HG02970 (cell line): ENCODE data around the gene ZP2.
"Not testable (repeated sequence)": the region's sequence is repeated elsewhere in the genome, so short reads cannot be mapped to it uniquely, and the experiment has no call there.

Source experiments
- ATAC-seq: cut with Tn5 transposase; IDR thresholded peaks from one replicate; pipeline ENCODE4 v1.9.1; 2021; ENCODE audit warnings: mild to moderate bottlenecking, moderate library complexity, moderate number of reproducible peaks; ENCODE audit not compliant: unreplicated experiment, low FRiP score

ZP2 gene

DNA sequence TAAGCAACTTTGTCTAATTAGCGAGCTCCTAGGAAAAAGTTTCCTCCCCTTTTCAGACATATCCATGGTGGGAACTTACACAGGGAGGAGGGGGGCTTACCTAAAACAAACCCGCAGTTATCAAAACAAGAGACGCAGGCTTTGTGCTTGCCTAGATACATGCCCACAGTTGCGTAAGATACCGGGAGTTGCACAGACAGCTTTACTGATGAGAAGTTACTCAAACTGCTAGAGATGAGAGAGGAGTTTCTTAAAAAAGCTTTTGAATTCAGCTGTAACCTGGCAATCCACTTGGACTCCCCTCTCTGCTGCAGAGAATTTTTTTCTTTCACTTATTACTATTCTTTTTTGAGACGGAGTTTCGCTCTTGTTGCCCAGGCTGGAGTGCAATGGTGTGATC is 6.8 kb upstream of the ZP2 start:
- no peak for ATAC-seq

DNA sequence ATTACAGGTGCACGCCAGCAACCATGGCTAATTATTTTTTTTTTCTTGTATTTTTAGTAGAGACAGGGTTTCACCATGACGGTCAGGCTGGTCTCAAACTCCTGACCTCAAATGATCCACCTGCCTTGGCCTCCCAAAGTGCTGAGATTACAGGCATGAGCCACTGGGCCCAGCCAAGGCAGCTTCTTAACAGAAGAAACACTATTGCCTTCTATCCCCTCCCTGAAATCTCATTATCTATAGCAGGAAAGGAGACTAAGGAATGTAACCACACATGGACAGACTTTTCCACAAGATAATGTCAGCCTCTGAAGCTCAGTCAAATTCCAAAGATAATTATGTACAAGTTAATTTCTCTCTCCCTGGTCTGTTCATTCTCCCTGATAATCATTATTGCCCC is 5.7 kb upstream of the ZP2 start:
- ATAC-seq = no peak

DNA sequence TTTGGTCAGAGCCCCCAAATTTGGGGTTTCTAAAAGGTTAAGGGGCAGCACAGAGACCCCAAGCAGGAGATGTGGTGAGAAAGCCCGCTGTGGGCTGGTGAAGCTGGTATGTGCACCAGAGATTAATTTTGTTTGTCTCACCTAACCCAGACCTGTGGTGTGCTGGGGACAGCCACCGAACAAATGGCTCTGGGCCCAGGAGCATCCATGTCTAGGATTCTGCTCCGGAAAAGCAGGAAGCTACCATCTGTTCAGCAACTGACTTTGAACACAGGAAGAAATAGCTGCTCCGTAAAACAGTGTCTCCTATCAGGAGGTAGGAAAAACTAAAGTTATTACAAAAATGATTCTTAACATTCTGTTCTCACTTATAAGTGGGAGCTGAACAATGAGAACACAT is 2.7 kb upstream of the ZP2 start:
- no peak for ATAC-seq

DNA sequence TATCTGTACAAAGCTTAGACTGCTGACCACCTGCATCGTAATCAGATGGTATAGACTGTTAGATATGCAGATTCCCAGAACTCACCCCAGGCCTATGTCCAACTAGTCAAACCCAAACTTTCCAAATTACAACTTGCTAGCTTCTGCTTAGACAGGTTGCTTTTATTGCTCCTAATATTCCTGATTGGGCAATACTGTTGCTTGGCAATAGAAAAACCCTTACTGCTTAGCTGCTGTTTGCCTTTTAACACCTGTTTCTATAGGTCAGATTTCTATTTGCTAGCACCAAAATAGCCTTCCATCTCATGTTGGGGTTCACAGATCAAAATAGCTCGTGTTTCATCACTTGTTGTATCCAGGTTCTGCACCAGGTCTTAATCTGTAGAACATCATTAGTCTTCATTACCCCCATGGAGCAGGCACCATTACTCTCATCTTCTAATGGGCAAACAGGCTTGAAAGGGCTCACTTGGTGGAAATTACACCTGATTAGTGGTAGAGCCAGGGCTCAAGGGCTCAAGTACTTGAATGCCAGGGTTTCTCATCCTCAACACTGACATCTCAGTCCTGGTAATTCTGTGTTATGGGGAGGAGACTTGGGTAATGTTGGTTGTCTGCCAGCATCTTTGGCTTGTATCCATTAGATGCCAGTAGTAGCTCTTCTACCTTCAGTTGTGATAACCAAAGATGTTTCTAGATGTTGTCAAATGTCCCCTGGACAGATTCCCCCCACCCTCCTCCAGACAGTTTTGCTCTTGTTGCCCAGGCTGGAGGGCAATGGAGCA is 2.7 kb downstream of the ZP2 start:
- no peak for ATAC-seq

DNA sequence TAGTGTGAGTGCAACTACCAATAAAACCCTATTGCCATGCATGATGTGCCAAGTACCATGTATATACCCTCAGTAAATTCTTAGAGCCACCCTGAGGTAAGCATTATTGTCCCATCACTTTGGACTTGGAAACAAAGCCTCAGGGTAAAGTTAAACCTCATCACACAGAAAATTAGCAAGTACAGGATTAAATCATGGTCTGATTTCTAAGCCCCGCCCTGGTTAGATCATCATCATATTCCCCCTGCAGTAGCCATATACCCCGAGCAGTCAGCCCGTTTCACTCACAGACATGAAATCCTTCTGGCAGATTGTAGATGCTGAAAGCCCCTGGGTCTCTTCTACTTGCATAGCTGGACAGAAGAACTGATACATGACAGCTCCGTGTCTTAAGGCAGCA is 4.8 kb downstream of the ZP2 start:
- ATAC-seq = no peak

- ATAC-seq = no peak
These were observed 6.1 kb downstream of the ZP2 start for GRCh38 chr16:21205303-21205702.

GRCh38 chr16:21203155-21203797 is 8.1 kb downstream of the ZP2 start:
- no peak for ATAC-seq

DNA sequence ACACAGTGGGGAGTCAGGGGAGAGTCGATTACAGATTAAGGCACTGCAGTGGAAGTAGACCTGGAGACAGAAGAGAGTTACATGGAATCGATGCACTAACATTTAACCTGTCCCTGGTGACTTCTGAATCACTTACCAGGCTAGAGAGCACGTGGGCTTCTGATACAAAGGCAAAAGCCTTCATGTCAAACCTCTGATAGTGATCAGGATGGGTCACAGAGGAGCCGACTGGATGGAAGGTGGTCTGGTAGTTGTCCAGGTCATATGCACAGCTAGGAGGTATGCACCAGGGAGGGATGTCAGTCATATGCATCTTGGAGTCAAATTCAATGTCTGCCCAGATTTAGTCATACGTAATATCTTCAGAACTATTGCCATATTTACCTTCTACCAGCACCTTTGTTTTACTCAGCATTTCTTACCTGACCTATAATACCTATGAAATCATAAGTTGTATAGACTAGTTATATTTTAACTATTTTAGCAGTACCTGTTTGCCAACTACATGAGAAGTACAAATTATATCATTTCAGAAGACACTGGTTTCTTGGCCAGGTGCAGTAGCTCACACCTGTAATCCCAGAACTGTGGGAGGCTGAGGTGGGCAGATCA is 11.7 kb downstream of the ZP2 start:
- no peak for ATAC-seq

GRCh38 chr16:21197621-21198020 is 13.8 kb downstream of the ZP2 start:
- ATAC-seq = no peak

GRCh38 chr16:21197112-21197511 is 14.3 kb downstream of the ZP2 start:
- ATAC-seq = no peak

GRCh38 chr16:21195330-21195729 is 16.0 kb downstream of the ZP2 start:
- ATAC-seq = not testable (repeated sequence)

GRCh38 chr16:21194771-21195301 is 16.5 kb downstream of the ZP2 start:
- no peak for ATAC-seq

DNA sequence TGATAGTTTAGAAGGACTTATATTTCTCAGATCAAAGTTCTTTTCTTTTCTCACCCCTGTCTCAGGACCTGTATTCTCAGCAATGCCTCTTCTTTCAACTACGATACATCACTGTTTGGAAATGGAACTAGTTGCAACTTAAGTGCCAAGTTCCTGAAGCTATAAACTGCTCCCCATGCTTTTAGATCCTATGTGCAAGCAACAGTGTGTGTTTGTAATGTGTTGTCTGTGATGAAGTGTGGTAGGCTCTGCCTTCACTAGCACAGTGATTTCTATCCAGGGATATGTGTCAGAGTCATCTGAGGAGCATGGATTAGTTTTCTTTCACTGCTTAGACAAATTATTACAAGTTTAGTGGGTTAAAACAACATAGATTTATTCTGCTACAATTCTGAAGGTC is 18.4 kb downstream of the ZP2 start:
- no peak for ATAC-seq

DNA sequence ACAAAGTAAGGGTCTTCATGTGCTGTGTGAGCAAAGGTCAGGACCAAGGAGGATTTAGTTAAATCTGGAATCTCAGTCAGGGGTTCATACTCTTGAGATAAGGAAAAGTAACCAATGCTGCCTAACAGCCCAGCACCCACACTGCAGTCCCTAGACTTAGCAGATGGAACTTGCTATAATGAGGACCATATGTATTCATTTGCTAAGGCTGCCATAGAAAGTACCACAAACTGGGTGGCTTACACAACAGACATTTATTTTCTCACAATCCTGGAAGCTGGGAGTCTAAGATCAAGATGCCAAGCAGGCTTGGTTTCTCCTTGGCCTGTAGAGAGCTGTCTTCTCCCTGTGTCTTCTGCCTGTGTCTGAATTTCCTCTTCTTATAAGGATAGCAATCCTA is 20.8 kb downstream of the ZP2 start:
- no peak for ATAC-seq

- ATAC-seq = no peak
These were observed 21.4 kb downstream of the ZP2 start for GRCh38 chr16:21190013-21190412.

- no peak for ATAC-seq
These were observed 22.1 kb downstream of the ZP2 start for GRCh38 chr16:21189311-21189710.

GRCh38 chr16:21186326-21186691 is 25.1 kb downstream of the ZP2 start:
- no peak for ATAC-seq

DNA sequence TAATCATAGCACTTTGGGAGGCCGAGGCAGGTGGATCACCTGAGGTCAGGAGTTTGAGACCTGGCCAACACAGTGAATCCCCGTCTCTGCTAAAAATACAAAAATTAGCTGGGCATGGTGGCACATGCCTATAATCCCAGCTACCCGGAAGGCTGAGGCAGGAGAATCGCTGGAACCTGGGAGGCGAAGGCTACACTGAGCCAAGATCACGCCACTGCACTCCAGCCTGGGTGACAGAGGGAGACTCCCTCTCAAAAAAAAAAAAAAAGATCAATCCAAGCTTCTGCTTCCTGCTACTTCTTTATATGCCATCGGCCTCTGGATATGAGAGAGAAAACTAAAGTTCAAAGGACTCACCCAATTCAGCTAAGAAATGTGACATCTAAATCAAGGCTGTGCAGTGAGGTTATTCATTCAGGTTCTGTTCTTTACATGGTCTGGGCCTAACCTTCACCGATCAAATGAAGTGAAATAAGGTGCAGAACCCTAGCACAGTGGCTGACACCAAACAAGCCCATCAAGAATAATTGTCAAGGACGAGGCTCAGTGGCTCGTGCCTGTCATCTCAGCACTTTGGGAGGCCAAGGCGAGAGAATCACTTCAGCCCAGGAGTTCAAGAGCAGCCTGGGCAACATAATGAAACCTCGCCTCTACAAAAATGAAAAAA is 25.6 kb downstream of the ZP2 start:
- ATAC-seq = no peak

GRCh38 chr16:21184834-21185233 is 26.5 kb downstream of the ZP2 start:
- ATAC-seq = no peak

DNA sequence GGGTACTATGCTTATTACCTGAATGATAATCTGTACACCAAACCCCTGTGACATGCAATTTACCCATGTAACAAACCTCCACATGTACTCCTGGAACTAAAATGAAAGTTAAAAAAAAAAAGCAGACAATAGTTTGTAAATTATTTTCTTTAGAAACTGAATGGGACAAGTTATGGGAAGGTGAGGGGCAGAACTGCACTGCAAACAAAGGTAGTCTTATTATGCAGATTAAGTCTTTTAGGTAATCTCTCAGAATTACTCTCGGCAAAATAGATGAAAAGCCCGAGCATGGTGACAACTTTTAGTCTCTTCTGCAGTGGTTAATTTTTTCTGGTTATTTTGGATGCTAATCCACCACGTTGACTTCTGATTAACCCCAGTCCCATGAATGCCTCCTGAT is 27.4 kb downstream of the ZP2 start:
- ATAC-seq = no peak

DNA sequence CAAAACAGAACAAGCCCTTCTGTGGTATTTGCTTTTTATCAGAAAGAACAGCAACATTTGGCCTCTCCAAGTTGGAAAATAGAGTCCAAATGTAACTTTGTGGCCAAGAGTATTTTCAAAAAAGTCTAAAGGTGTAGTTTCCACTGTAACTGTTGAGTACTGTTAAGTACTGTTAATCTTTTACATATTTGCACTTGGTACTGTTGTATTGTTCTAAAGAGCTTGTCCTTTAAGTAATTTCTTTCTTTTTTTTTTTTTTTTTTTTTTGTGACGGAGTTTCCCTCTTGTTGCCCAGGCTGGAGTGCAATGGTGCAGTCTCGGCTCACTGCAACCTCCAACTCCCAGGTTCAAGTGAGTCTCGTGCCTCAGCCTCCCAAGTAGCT is 31.4 kb downstream of the ZP2 start:
- no peak for ATAC-seq
